GM12878 (cell line): ENCODE measurements around the gene ERVV-1. TPM values are rescaled to one million over a fixed set of nuclear protein-coding genes. Genes with fewer than 3 reads are reported as not detected.

Experiments used
- ATAC-seq: fragments of 200-7000 bp; cut with Tn5 transposase; 3 replicates; pipeline ENCODE4 v1.9.1; 2020; ENCODE audit warnings: mild to moderate bottlenecking, moderate library complexity
- BruUV-seq: library from RNA; stranded (reverse); fragments of 400-500 nt; replicated peaks from 2 replicates; lab custom pipeline; 2021; lab: Mats Ljungman, UMichigan
- CTCF ChIA-PET: fragments of 300-600 bp; sonication (Branson Sonifier 250); formaldehyde crosslinking; extraction: SDS; loops from one replicate; lab custom pipeline; 2021; ENCODE audit warnings: inconsistent platforms; lab: Yijun Ruan, JAX
- POLR2A ChIA-PET: fragments of 350-600 bp; formaldehyde crosslinking; extraction: SDS; loops from one replicate; lab custom pipeline; 2021; ENCODE audit warnings: inconsistent platforms; lab: Charles Lee
- RAD21 ChIA-PET: fragments of 300-600 bp; sonication (Branson Sonifier 250); formaldehyde crosslinking; loops from one replicate; lab custom pipeline; 2023; ENCODE audit warnings: antibody characterized with exemption; ENCODE audit not compliant: unreplicated experiment; lab: Charles Lee
- SMC1A ChIA-PET: fragments of 300-600 bp; sonication (Branson Sonifier 250); formaldehyde crosslinking; loops from one replicate; lab custom pipeline; 2023; ENCODE audit not compliant: unreplicated experiment, uncharacterized antibody; lab: Charles Lee
- DNase-seq: peaks from one replicate; pipeline ENCODE4 v3.0.0-alpha.2; 2011; ENCODE audit warnings: low read depth, low spot score
- FAIRE-seq: peaks from 3 replicates; lab custom pipeline; 2011; peaks lifted over from hg19 to GRCh38; lab: Jason Lieb, UNC
- H2AFZ ChIP-seq: 2 replicates; pipeline ENCODE4 v1.6.0; 2011; ENCODE audit warnings: low read depth, low read length, control low read depth; ENCODE audit not compliant: control insufficient read depth
- H3K27ac ChIP-seq: 2 replicates; pipeline ENCODE4 v1.5.1; 2011; ENCODE audit warnings: control low read depth; ENCODE audit not compliant: control insufficient read depth, insufficient read depth
- H3K27me3 ChIP-seq, 2 experiments: replicated peaks in 1 of 2; 2 replicates each; pipeline versions ENCODE4 v1.6.0 to v1.6.1; 2011; ENCODE audit warnings: low read length in 1 of 2; ENCODE audit not compliant: control insufficient read depth in 2 of 2, insufficient read depth in 2 of 2
- H3K36me3 ChIP-seq, 2 experiments: 2 replicates each; pipeline ENCODE4 v1.5.1; 2011; ENCODE audit warnings: low read length in 1 of 2; ENCODE audit not compliant: control insufficient read depth in 2 of 2, insufficient read depth in 2 of 2
- H3K4me1 ChIP-seq: 2 replicates; pipeline ENCODE4 v1.6.1; 2011; ENCODE audit warnings: mild to moderate bottlenecking, low read length, moderate library complexity, mixed read lengths; ENCODE audit not compliant: control insufficient read depth, insufficient read depth
- H3K4me2 ChIP-seq: 2 replicates; pipeline ENCODE4 v1.6.0; 2011; ENCODE audit warnings: control low read depth; ENCODE audit not compliant: control insufficient read depth, insufficient read depth
- H3K4me3 ChIP-seq: fragments of 200-600 bp; sonication (generic); 2 replicates; pipeline ENCODE4 v1.5.1; 2016
- H3K79me2 ChIP-seq: 2 replicates; pipeline ENCODE4 v1.6.0; 2011; ENCODE audit warnings: low read length; ENCODE audit not compliant: control insufficient read depth, insufficient read depth
- H3K9ac ChIP-seq: 2 replicates; pipeline ENCODE4 v1.8.0; 2011; ENCODE audit warnings: low read length, control low read depth, mixed read lengths; ENCODE audit not compliant: control insufficient read depth, insufficient read depth
- H3K9me3 ChIP-seq: replicated peaks from 3 replicates; pipeline ENCODE4 v1.5.1; 2011; ENCODE audit warnings: mild to moderate bottlenecking, low read length; ENCODE audit not compliant: control insufficient read depth, insufficient read depth
- H4K20me1 ChIP-seq: 2 replicates; pipeline ENCODE4 v1.6.0; 2011; ENCODE audit not compliant: control insufficient read depth, insufficient read depth
- CBX3 ChIP-seq: fragments of 200-600 bp; sonication (generic); IDR thresholded peaks from 2 replicates; pipeline ENCODE4 v1.6.1; 2016; ENCODE audit warnings: low read depth, borderline replicate concordance
- CHD4 ChIP-seq: fragments of 200-600 bp; sonication (generic); IDR thresholded peaks from 2 replicates; pipeline ENCODE4 v1.6.1; 2016; ENCODE audit warnings: mild to moderate bottlenecking
- EGR1 ChIP-seq, 2 experiments: IDR thresholded peaks; 1 replicate in 1 of 2; 2 replicates in 1 of 2; pipeline ENCODE4 v1.6.1; 2011 to 2012; ENCODE audit warnings: low read depth in 2 of 2, low read length in 2 of 2, borderline replicate concordance in 1 of 2, mild to moderate bottlenecking in 1 of 2, moderate library complexity in 1 of 2
- ESRRA ChIP-seq: IDR thresholded peaks from 2 replicates; pipeline ENCODE4 v1.6.1; 2012; ENCODE audit warnings: mild to moderate bottlenecking, low read length, improper control_type of control experiment
- HDGF ChIP-seq: fragments of 450-650 bp; IDR thresholded peaks from 2 replicates; pipeline ENCODE4 v1.6.1; 2016; ENCODE audit warnings: antibody characterized with exemption
- IRF3 ChIP-seq: fragments of 450-650 bp; IDR thresholded peaks from 2 replicates; pipeline ENCODE4 v1.6.1; 2014; ENCODE audit warnings: mild to moderate bottlenecking
- MTA3 ChIP-seq: IDR thresholded peaks from 2 replicates; pipeline ENCODE4 v1.6.1; 2012; ENCODE audit warnings: low read length, inconsistent platforms, borderline replicate concordance
- NFIC ChIP-seq: IDR thresholded peaks from 2 replicates; pipeline ENCODE4 v1.6.1; 2012; ENCODE audit warnings: low read depth, mild to moderate bottlenecking, inconsistent platforms, low read length, moderate library complexity
- NFYA ChIP-seq: IDR thresholded peaks from 2 replicates; pipeline ENCODE4 v1.6.1; 2011; ENCODE audit warnings: low read depth, mild to moderate bottlenecking, low read length, improper control_type of control experiment, borderline replicate concordance
- RBBP5 ChIP-seq: fragments of 200-600 bp; sonication (generic); conservative IDR thresholded peaks from 2 replicates; pipeline ENCODE4 v1.6.1; 2016
- RCOR1 ChIP-seq: conservative IDR thresholded peaks from 2 replicates; pipeline ENCODE4 v1.6.1; 2012; ENCODE audit warnings: low read depth, low read length, improper control_type of control experiment
- SMAD1 ChIP-seq: fragments of 450-650 bp; IDR thresholded peaks from 2 replicates; pipeline ENCODE4 v1.6.1; 2018; ENCODE audit warnings: mild to moderate bottlenecking, low read depth; ENCODE audit not compliant: partially characterized antibody
- SP1 ChIP-seq: IDR thresholded peaks from one replicate; pipeline ENCODE4 v1.6.1; 2011; ENCODE audit warnings: low read depth, low read length
- TARDBP ChIP-seq: IDR thresholded peaks from 2 replicates; pipeline ENCODE4 v1.6.1; 2016; ENCODE audit warnings: borderline replicate concordance
- ZNF207 ChIP-seq: fragments of 450-650 bp; IDR thresholded peaks from 2 replicates; pipeline ENCODE4 v1.6.1; 2014; ENCODE audit warnings: antibody characterized with exemption, mild to moderate bottlenecking, borderline replicate concordance
- WGBS: methylation state at CpG from one replicate; pipeline ENCODE4 v1.1.6; 2016; ENCODE audit warnings: low lambda C conversion rate; ENCODE audit not compliant: insufficient replicate concordance, insufficient coverage; ENCODE audit errors: missing lambda C conversion rate; 5-methylcytosine and 5-hydroxymethylcytosine counted together
- in situ Hi-C: fragments of 300-500 bp; cut with MboI; formaldehyde crosslinking; loops from 9 replicates; pipeline ENCODE4 v1.14.3; 2018; ENCODE audit warnings: mixed read lengths
- intact Hi-C: fragments of 100-400 bp; cut with micrococcal nuclease; formaldehyde crosslinking; loops from one replicate; pipeline ENCODE4 v1.14.2; 2022; ENCODE audit not compliant: unreplicated experiment
- polyA plus RNA-seq, 11 experiments: library from polyadenylated mRNA; depleted of rRNA in 4 of 11; unstranded in 6 of 11; stranded (reverse) in 5 of 11; fragments of >200 nt; fragmentation: Nextera tagmentation in 4 of 11; fragmentation: Illumina TruSeq in 1 of 11; extraction: Ambion mirVana in 4 of 11; extraction: Trizol in 1 of 11; gene quantifications; 1 replicate in 1 of 11; 2 replicates in 10 of 11; pipeline versions ENCODE4 v1.2.1 to v1.2.3, GENCODE V29; 2011 to 2016; ENCODE audit warnings: inconsistent platforms in 2 of 11, missing spikeins in 2 of 11, low read depth in 1 of 11
- total RNA-seq, 4 experiments: library from RNA; depleted of rRNA in 3 of 4; stranded (reverse); fragments of >200 nt in 3 of 4; fragmentation: Illumina TruSeq in 1 of 4; extraction: Trizol in 1 of 4; gene quantifications; 2 replicates each; pipeline versions ENCODE4 v1.2.1 to v1.2.3, GENCODE V29; 2013 to 2021
- TF ChIP-seq, protein P1 (sequence below): fragments of 450-650 bp; IDR thresholded peaks from 2 replicates; pipeline ENCODE4 v1.6.1; 2018; ENCODE audit warnings: mild to moderate bottlenecking, low read depth, moderate library complexity; ENCODE audit not compliant: partially characterized antibody
- TF ChIP-seq, protein P2 (sequence below): IDR thresholded peaks from 2 replicates; pipeline ENCODE4 v1.6.1; 2011; ENCODE audit warnings: low read depth, low read length, improper control_type of control experiment, borderline replicate concordance
- TF ChIP-seq, protein P3 (sequence below): fragments of 450-650 bp; IDR thresholded peaks from 2 replicates; pipeline ENCODE4 v1.6.1; 2018; ENCODE audit warnings: borderline replicate concordance, mild to moderate bottlenecking; ENCODE audit not compliant: partially characterized antibody

The ERVV-1 gene
- total and polyA plus RNA-seq, 10 of the 15 experiments (the other 5 are each of a cell fraction or from before 2014, with no cell fraction given), result 0.05 TPM; not detected in 9

DNA sequence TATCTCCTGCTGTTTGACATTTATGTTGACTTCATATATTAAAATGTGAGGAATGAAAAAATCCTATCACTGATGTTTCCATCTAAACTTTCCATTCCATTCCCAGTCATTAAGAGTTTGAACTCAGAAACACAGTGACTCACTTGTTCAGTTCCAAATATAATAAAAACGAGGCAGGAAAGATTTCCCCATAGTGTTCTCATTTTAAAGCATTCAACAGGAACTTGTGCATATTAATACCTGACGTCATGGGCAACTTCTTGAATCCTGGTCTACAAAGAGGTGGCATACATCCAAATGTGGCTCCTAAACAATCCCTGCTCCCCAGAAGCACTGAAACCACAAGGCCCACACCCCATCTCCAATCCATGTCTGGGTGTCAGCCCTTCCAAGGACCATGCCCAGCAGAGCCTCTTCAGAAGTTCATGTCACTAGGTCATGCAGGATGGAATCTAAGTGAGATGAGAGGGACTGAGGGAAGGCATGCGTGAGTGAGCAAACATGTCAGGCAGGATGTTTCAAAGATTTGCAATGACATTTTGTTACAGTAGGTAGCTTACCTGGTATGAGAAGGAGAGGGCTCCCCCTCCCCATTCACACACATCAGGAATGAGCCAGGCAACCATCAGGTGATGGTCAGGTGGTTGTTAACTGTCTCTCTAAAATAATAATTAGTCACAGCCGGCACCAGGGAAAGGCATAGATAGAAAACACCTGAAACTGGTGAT lies 21.4 kb downstream of the ERVV-1 start:
- Histone ChIP-seq H3K9me3 (peaks cover 4% of the 10 kb centered on the region; the same call in 1 of the 3 replicates), H3K79me2 (no peaks in the 10 kb centered on the region), H2AFZ (no peak overlapping the region), H3K4me2 (no peak overlapping the region), H3K9ac (no peak overlapping the region), H3K27ac (no peak overlapping the region), H3K27me3 (no peaks in the 10 kb centered on the region), H3K4me1 (no peaks in the 10 kb centered on the region), H3K4me3 (no peak overlapping the region), H4K20me1 (no peaks in the 10 kb centered on the region), H3K36me3 (no peaks in the 10 kb centered on the region)
- CTCF ChIA-PET, result no interaction called here
- in situ Hi-C loops, result no loop called here
- SMC1A ChIA-PET, result no interaction called here
- TF ChIP-seq HDGF (no peak), NFIC (no peak), ESRRA (no peak), IRF3 (no peak), MTA3 (no peak), CHD4 (no peak), NFYA (no peak), EGR1 (IDR thresholded peaks at IDR 0.05; ENCODE audit: borderline replicate concordance in 1 of 2, low read depth in 2 of 2, low read length in 2 of 2) (no peak), SP1 (no peak), CBX3 (no peak), RBBP5 (no peak), SMAD1 (no peak), ZNF207 (no peak), RCOR1 (no peak), TARDBP (no peak)
- TF ChIP-seq, protein P1, sequence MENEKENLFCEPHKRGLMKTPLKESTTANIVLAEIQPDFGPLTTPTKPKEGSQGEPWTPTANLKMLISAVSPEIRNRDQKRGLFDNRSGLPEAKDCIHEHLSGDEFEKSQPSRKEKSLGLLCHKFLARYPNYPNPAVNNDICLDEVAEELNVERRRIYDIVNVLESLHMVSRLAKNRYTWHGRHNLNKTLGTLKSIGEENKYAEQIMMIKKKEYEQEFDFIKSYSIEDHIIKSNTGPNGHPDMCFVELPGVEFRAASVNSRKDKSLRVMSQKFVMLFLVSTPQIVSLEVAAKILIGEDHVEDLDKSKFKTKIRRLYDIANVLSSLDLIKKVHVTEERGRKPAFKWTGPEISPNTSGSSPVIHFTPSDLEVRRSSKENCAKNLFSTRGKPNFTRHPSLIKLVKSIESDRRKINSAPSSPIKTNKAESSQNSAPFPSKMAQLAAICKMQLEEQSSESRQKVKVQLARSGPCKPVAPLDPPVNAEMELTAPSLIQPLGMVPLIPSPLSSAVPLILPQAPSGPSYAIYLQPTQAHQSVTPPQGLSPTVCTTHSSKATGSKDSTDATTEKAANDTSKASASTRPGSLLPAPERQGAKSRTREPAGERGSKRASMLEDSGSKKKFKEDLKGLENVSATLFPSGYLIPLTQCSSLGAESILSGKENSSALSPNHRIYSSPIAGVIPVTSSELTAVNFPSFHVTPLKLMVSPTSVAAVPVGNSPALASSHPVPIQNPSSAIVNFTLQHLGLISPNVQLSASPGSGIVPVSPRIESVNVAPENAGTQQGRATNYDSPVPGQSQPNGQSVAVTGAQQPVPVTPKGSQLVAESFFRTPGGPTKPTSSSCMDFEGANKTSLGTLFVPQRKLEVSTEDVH, result no peak
- TF ChIP-seq, protein P2, sequence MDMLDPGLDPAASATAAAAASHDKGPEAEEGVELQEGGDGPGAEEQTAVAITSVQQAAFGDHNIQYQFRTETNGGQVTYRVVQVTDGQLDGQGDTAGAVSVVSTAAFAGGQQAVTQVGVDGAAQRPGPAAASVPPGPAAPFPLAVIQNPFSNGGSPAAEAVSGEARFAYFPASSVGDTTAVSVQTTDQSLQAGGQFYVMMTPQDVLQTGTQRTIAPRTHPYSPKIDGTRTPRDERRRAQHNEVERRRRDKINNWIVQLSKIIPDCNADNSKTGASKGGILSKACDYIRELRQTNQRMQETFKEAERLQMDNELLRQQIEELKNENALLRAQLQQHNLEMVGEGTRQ, result no peak
- TF ChIP-seq, protein P3, sequence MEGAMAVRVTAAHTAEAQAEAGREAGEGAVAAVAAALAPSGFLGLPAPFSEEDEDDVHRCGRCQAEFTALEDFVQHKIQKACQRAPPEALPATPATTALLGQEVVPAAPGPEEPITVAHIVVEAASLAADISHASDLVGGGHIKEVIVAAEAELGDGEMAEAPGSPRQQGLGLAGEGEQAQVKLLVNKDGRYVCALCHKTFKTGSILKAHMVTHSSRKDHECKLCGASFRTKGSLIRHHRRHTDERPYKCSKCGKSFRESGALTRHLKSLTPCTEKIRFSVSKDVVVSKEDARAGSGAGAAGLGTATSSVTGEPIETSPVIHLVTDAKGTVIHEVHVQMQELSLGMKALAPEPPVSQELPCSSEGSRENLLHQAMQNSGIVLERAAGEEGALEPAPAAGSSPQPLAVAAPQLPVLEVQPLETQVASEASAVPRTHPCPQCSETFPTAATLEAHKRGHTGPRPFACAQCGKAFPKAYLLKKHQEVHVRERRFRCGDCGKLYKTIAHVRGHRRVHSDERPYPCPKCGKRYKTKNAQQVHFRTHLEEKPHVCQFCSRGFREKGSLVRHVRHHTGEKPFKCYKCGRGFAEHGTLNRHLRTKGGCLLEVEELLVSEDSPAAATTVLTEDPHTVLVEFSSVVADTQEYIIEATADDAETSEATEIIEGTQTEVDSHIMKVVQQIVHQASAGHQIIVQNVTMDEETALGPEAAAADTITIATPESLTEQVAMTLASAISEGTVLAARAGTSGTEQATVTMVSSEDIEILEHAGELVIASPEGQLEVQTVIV, result no peak
- ATAC-seq (no peak), FAIRE-seq (no peak), DNase-seq (no peak)
- RAD21 ChIA-PET, result no interaction called here
- intact Hi-C loops, result no loop called here
- no TSS peak for BruUV-seq
- POLR2A ChIA-PET, result no interaction called here
- WGBS, result 44% methylated on average over 4 of the region's 4 CpGs
